ENCODE data around the gene NPLOC4.

The NPLOC4 gene

DNA sequence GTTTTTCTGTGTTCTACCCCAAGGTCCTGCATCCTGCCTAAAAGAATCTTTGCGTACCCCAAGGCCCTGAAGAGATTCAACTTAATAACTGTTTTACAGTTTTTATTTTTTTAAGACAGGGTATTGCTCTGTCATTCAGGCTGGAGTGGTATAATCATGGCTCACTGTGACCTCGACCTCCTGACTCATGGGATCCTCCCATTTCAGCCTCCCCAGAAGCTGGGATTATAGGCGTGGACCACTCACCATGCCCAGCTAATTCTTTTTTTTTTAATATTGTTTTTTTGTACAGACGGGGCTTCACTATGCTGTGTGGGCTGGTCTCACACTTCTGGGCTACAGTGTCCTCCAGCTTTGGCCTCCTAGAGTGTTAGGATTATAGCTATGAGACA, 75.4 kb downstream of the NPLOC4 start:
- no peak for DNase-seq

DNA sequence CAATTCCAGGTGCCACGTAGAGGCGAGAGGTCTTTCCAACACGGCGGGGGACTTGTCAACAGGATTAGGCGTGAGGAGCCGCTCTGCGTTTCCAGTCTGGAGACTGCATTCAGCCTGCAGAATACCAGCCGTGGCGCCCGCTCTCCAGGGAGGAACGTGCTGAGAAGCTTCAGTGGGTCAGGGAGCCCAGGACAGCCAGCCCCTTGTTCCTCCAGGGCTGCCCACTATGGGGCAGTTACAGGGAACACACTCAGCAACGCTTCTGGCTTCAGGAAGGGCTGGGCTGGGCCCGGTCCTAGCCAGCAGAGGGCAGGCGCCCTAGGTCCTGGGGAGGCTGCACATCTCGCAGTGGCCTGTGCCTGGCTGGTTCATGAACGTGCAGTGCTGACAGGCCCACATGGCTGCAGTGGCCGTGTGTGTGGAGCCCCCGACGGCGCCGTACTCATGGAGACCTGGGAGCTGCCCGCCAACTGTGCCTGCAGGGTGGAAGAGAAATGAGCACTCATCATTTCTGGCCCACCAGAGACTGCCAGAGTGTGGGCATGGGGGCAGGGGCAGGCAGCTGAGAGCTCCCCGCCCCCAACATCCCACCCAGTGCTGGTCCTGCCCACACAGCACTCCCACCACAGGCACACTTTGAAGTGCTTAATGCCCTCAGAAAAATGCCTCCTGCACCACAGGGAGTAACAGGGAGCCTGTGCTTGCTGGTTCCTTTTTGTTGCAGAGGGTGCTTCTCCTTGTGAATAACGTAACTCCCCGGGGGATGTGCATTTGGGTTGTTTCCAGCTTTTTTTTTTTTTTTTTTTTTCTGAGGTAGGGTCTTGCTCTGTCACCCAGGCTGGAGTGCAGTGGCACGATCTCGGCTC, 77.7 kb downstream of the NPLOC4 start:
- DNase-seq: peak; percentile 62

GRCh38 chr17:81558115-81558468, 78.8 kb downstream of the NPLOC4 start:
- no peak for DNase-seq

GRCh38 chr17:81557276-81558114, 79.4 kb downstream of the NPLOC4 start:
- no peak for DNase-seq

DNA sequence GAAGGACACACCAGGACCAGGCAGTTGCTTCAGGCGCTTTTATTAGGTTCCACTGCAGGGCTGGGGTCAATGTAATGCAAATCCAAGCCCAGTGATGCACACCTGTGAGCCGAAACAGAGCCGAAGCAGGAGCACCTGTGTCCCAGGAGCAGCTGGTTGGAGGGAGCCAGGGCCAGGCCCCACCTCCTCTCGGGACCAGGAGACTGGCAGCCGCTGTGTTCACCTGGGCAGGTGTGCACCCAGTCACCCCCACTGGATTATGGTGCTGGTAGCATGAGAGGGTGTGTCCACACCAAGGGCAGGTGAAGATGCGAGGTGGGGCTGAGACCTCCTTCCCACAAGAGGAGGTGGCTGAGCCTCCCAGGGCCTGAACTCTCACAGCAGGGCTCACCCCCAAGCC, 80.0 kb downstream of the NPLOC4 start:
- DNase-seq: no peak

GRCh38 chr17:81556175-81556691, 80.7 kb downstream of the NPLOC4 start:
- DNase-seq: no peak

- DNase-seq: no peak
These were observed 83.2 kb downstream of the NPLOC4 start for GRCh38 chr17:81553616-81554181.

DNA sequence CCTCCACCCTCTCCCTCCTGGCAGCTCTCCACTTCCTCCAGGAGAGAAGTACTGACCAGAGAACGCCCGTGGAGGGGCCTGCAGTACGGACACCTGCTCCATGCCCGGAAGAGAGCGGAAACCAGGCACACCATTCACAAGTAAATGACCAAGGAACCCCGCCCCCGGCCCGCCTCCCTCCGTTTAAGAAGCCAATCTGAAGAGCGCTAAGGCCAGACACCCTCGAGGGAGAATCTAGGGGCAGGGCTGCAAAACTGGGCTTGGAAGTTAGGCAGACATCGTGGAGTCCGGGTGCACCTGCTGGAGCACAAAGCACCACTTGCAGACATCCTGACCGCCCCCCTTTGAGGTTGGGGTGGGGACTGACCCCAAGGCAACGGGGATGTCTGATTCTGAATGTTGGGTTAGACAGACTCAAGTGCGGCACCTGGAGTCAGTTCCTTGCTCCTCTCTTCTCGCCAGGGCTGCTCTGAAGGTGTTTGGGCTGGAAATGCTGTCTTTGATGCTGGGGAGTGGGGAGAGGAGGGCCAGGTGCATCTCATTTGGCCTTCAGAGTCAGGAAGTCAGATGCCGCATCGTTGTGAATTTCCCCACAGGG, 83.8 kb downstream of the NPLOC4 start:
- peak; percentile 88 for DNase-seq

GRCh38 chr17:81552244-81553017, 84.5 kb downstream of the NPLOC4 start, which contains the start of gene FAAP100:
FAAP100 (minus strand) TSS chr17:81552353; CDS start chr17:81552330, 23 bp downstream.
- peak; percentile 96 for DNase-seq

DNA sequence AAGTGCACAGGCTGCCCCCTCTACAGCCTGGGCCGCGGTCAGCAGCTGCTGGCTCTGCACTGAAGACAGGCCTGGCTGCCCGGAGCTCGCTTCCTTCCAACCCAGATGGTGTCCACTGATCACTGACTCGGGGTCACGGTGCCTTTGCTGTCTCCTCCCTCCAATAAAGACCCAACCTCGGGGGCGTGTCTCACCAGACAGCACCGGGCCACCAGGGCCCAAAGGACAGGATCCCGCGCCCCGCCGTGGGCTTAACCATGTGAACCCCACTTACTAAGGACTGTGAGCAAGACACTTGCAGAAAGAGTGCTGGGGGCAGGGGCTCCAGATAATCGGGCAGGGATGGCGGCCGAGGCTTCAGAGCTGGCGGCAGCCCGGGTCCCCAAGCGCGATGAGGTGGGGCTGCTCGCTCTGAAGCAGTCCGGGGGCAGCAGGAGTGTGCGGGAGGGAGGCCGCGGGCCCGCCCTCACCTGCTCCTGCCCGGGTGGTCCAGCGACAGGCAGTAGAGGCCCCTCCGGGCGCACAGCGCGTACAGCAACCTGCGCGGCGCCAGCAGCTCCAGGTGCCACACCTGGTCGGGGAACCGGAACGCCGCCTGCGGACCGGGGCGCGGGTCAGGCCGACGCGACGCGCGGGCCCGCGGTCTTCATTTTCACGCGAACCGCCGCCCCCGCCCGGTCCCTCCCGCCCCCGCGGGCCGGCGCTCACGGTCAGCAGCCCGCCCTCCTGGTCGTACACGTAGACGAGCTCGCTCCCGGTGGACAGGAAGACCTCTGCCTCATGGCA, 85.3 kb downstream of the NPLOC4 start:
- peak; percentile 62 for DNase-seq

GRCh38 chr17:81550830-81551457, 86.0 kb downstream of the NPLOC4 start:
- DNase-seq: no peak

DNA sequence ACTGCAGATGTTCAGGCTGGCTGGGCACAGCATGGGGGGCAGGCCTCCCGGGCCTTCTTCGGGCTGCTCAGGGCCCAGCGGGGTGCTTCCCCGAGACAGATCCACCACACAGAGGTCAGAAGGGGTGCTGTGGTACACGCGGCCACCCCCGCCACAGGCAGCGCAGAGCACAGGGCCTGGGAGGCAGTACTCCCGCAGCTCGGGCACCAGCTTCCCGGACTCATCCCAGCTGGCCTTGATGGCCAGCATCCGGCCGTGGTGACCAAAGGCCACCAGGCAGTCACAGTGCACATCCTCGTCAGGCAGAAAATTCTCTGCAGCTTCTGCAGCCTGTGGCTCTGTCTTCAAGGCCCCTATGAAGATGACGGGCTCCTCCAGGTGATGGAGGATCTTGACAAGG, 86.6 kb downstream of the NPLOC4 start:
- no peak for DNase-seq

- DNase-seq: no peak
These were observed 87.1 kb downstream of the NPLOC4 start for GRCh38 chr17:81549826-81550225.

- DNase-seq: no peak
These were observed 87.8 kb downstream of the NPLOC4 start for GRCh38 chr17:81549031-81549557.

GRCh38 chr17:81547614-81547982, 89.3 kb downstream of the NPLOC4 start:
- no peak for DNase-seq

DNA sequence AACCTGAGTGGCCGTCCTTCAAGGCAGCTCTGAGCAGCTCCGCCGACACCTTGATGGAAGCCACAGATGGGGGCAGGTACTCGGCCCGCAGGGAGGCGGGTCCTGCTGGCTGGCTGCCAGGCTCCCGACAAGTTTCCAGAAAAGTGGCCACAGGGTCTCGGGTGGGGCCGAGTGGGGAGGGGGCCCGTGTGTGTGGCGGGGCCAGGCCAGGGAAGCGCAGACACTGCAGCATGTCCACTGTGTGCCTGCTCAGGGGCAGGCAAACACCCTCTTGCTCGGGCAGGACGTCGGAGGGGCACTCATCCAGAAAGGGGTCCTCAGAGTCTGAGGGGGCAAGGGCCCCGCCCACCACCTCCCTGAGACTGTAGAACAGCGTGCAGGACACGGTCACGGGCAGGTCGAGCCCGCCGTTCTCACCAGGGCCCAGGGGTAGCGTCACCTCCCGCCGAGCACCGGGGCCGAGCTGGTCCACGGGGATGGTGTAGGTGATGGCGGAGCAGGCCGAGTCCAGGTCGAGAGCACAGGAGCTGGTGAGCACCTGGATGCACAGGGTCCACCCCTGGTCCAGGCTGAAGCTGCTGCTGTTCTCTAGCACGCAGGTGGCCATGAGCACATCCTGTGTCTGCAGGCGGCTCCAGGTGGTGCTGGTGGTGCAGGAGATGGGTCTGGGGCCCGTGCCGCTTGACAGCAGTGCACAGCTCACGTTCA, 89.9 kb downstream of the NPLOC4 start:
- no peak for DNase-seq

- no peak for DNase-seq
These were observed 91.6 kb downstream of the NPLOC4 start for GRCh38 chr17:81545160-81545949.

DNA sequence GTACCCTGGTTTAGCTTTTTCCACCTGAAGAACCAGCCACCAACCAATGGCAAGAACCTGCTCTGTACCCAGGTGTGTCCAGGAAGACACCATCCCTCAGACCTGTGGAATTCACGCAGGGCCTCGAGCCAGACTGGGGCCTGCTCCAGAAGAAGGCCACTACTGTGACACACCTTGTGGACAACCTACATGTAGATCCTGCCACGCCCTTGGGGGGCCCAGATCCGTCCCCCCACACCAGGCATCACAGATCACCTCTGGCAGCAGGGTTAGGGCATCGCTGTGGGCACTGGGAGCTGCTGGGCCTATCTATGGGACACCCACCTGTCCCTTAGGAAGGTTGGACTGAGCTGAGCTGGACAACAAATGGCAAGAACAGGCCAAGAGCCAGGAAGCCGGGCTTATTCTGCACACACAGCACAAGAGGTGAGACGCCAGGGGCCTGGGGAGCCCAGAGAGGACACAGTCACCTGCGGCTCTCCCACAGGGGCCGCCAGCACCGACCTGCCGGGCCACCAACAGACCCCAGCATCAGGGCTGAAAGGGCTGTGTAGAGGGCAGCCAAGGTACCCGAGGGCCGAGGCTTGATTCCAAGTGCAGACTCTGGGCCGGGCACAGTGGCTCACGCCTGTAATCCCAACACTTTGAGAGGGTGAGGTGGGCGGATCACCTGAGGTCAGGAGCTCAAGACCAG, 92.5 kb downstream of the NPLOC4 start:
- DNase-seq: no peak
